ENCODE results near the gene SLC19A2. TPM values are rescaled to one million over a fixed set of nuclear protein-coding genes. Genes with fewer than 3 reads are reported as not detected.
A peak's percentile ranks its signal among the peaks of the same experiment; 100 is the strongest.

Gene SLC19A2
- total and polyA plus RNA-seq, 2 of the 13 experiments (the other 11 are each of a cell fraction or from before 2014, with no cell fraction given), result 30.4 to 56.0 TPM

- TF ChIP-seq SOX13 (IDR thresholded peaks at IDR 0.05) (0 out of 2 replicates have a peak, but pooled peaks have one; percentile 18), SOX13 (CRISPR knock-in tag; conservative IDR thresholded peaks at IDR 0.05 in 1 of 2, IDR thresholded peaks at IDR 0.05 in 1 of 2) (peak in 1 of 2 experiments; percentile 83; a peak in 2 of 4 replicates), PHB2 (IDR thresholded peaks at IDR 0.05; ENCODE audit: partially characterized antibody) (no peak), AKAP8 (CRISPR knock-in tag; IDR thresholded peaks at IDR 0.05) (no peak), TFE3 (CRISPR knock-in tag; IDR thresholded peaks at IDR 0.05) (0 out of 2 replicates have a peak, but pooled peaks have one; percentile 43), SP1 (IDR thresholded peaks at IDR 0.05) (no peak), SP1 (CRISPR knock-in tag; IDR thresholded peaks at IDR 0.05) (no peak), POLR2AphosphoS5 (IDR thresholded peaks at IDR 0.05; ENCODE audit: low read depth, low read length) (peak; percentile 71), ZNF564 (CRISPR knock-in tag; IDR thresholded peaks at IDR 0.05) (peak; percentile 64; the same call in 1 of the 2 replicates), ATF6 (CRISPR knock-in tag; conservative IDR thresholded peaks at IDR 0.05) (no peak), ZNF253 (CRISPR knock-in tag; IDR thresholded peaks at IDR 0.05; ENCODE audit: borderline replicate concordance) (no peak), KDM1A (CRISPR knock-in tag; IDR thresholded peaks at IDR 0.05) (no peak), ZNF570 (CRISPR knock-in tag; IDR thresholded peaks at IDR 0.05; ENCODE audit: borderline replicate concordance) (no peak), ZNF468 (CRISPR knock-in tag; IDR thresholded peaks at IDR 0.05) (no peak), ZNF792 (CRISPR knock-in tag; IDR thresholded peaks at IDR 0.05) (peak; percentile 78; the same call in 1 of the 2 replicates), E2F1 (CRISPR knock-in tag; IDR thresholded peaks at IDR 0.05) (no peak), CSRNP1 (CRISPR knock-in tag; IDR thresholded peaks at IDR 0.05) (no peak), ARID4A (CRISPR knock-in tag; IDR thresholded peaks at IDR 0.05; ENCODE audit: borderline replicate concordance) (peak; percentile 26; the same call in 1 of the 2 replicates)
Measured at GRCh38 chr1:169484683-169485430, 887 bp downstream of the SLC19A2 start (continued).

Data from HepG2 (cell line).